Stomach smooth muscle (tissue), 2 donors: ENCODE measurements around the gene NAV3.

ENCODE experiments used
- H3K27ac ChIP-seq: one replicate; pipeline ENCODE4 v1.7.0; 2013; ENCODE audit warnings: mild to moderate bottlenecking, low read length, inconsistent platforms
- H3K27me3 ChIP-seq, 2 donors: one replicate each; pipeline ENCODE4 v1.7.0; 2013; ENCODE audit warnings: low read length in 2 of 2; ENCODE audit not compliant: insufficient read depth in 2 of 2, control insufficient read depth in 1 of 2
- H3K36me3 ChIP-seq, 2 donors: one replicate each; pipeline ENCODE4 v1.7.0; 2013; ENCODE audit warnings: low read length in 2 of 2; ENCODE audit not compliant: control insufficient read depth in 2 of 2, insufficient read depth in 2 of 2
- H3K4me1 ChIP-seq: one replicate; pipeline ENCODE4 v1.7.0; 2013; ENCODE audit warnings: low read length; ENCODE audit not compliant: control insufficient read depth, insufficient read depth
- H3K4me3 ChIP-seq, 2 donors: one replicate each; pipeline ENCODE4 v1.7.0; 2013; ENCODE audit warnings: low read length in 2 of 2
- H3K9ac ChIP-seq, 2 donors: one replicate each; pipeline ENCODE4 v1.7.0; 2013; ENCODE audit warnings: low read length in 2 of 2, mild to moderate bottlenecking in 1 of 2
- H3K9me3 ChIP-seq, 2 donors: one replicate each; pipeline ENCODE4 v1.7.0; 2013; ENCODE audit warnings: low read length in 2 of 2; ENCODE audit not compliant: control insufficient read depth in 2 of 2
- donor health status: healthy.
- donor health status: Pancreatic carcinoma.

NAV3 gene

DNA sequence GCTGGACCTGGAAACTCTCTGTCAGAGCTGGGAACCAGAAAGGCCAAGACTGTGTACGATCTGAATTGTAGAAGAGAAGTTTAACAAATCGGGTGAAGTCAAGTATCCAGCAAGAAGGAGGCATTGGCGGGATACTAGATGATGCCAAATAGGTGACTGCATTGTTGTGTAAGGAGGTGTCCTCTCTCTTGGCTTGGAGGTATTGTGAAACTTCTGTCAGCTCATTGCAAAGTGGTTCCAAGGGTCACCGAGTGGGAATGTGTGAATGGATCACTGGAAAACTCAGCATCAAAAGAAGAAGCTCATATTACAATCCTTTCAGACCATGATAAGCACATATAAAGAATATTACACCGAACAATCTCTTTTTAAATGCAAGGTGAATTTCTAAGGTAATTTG, 11.7 kb downstream of the NAV3 start:
- Histone ChIP-seq H3K4me3 (no peak overlapping the region), H3K9ac (no peak overlapping the region), H3K27me3 (no peaks in the 10 kb centered on the region), H3K27ac (no peak overlapping the region), H3K9me3 (no peaks in the 10 kb centered on the region), H3K4me1 (peaks cover 2% of the 10 kb centered on the region), H3K36me3 (no peaks in the 10 kb centered on the region)

GRCh38 chr12:77845831-77846230, 15.1 kb downstream of the NAV3 start:
- Histone ChIP-seq H3K27me3 (no peaks in the 10 kb centered on the region), H3K36me3 (no peaks in the 10 kb centered on the region), H3K27ac (no peak overlapping the region)

DNA sequence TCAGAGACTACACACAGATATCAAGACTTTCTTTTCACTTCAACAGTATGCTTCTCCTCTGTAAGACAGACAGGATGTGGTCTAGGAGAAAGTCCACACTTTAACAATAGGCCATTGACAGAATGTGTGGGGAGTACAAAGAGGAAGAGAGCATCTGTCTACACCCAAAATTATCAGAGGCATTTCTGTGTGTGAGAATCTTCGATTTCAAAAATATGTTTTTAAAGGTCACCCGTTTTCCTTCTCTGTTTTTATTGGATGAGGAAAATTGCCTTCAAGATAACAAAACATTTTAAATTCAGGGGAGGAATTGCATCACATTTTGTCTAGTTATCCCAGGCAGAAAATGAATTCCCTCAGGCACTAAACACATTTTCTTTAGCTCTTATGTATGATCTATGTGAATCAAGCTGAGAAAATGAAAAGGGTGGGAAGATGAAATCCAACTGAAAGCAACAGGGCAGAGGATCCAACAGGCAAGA, 16.4 kb downstream of the NAV3 start:
- Histone ChIP-seq H3K27ac (no peak overlapping the region), H3K9me3 (no peaks in the 10 kb centered on the region)

More at GRCh38 chr12:77845831-77846230, 15.1 kb downstream of the NAV3 start:
- no peaks in the 10 kb centered on the region for H3K9me3 ChIP-seq
- peaks cover 7% of the 10 kb centered on the region for H3K4me1 ChIP-seq
- no peak overlapping the region for H3K9ac ChIP-seq
- no peak overlapping the region for H3K4me3 ChIP-seq

GRCh38 chr12:77847680-77848431, 17.2 kb downstream of the NAV3 start:
- peak overlapping the region; percentile 9 to 16 for H3K4me3 ChIP-seq
- peaks cover 7% of the 10 kb centered on the region for H3K4me1 ChIP-seq
- no peaks in the 10 kb centered on the region for H3K9me3 ChIP-seq
- no peaks in the 10 kb centered on the region for H3K36me3 ChIP-seq
- peak overlapping the region; percentile 37 for H3K27ac ChIP-seq
- H3K27me3 ChIP-seq, result no peaks in the 10 kb centered on the region
- H3K9ac ChIP-seq, result no peak overlapping the region

More for the DNA sequence above, 16.4 kb downstream of the NAV3 start:
- Histone ChIP-seq H3K9ac (no peak overlapping the region), H3K4me3 (no peak overlapping the region), H3K36me3 (no peaks in the 10 kb centered on the region), H3K4me1 (peaks cover 7% of the 10 kb centered on the region), H3K27me3 (no peaks in the 10 kb centered on the region)

- peaks cover 7% of the 10 kb centered on the region for H3K4me1 ChIP-seq
Measured at GRCh38 chr12:77850129-77850528, 19.4 kb downstream of the NAV3 start.

DNA sequence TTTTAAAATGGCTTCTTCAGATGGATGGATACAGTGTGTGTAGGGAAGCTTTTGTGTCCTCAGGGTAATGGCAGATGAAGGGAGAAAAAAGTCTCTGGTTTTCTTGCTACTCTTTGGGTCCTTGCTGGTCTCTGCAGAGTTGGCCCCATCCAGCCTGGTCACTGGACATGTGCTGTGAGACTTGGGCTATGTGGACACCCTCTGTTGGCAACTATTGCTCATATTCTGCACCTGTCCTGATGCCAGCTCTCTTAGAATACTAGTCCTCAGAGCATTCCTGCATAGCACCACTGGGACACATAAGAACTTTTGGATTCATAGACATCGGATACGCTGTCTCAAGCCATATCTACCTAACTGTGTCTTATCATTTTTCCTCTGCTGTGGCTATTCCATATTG, 20.0 kb downstream of the NAV3 start:
- H3K27me3 ChIP-seq, result no peaks in the 10 kb centered on the region
- no peaks in the 10 kb centered on the region for H3K36me3 ChIP-seq
- H3K4me1 ChIP-seq, result peaks cover 7% of the 10 kb centered on the region
- H3K9me3 ChIP-seq, result no peaks in the 10 kb centered on the region
- no peak overlapping the region for H3K4me3 ChIP-seq
- H3K9ac ChIP-seq, result no peak overlapping the region
- H3K27ac ChIP-seq, result no peak overlapping the region

More at GRCh38 chr12:77850129-77850528, 19.4 kb downstream of the NAV3 start:
- Histone ChIP-seq H3K27ac (no peak overlapping the region), H3K27me3 (no peaks in the 10 kb centered on the region), H3K4me3 (no peak overlapping the region), H3K9me3 (no peaks in the 10 kb centered on the region), H3K9ac (no peak overlapping the region), H3K36me3 (no peaks in the 10 kb centered on the region)

DNA sequence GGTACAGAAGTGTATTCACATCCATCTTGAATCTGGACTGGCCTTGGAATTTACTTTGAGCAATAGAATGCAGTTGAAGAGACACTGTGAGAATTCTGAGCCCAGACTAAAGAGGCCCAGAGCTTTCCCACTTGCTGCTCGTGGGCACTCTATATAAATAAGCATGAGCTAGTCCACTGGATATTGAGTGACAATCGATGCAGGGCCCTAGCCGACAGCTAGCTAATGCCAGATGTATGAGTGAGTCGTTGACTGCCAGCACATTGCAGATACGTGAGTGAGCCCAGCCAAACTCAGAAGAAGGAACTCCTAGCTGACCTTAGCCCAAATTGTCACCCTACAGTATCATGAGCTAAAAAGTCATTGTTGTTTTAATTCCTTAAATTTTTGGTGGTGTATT, 24.9 kb downstream of the NAV3 start:
- Histone ChIP-seq H3K27me3 (no peaks in the 10 kb centered on the region), H3K4me1 (no peaks in the 10 kb centered on the region), H3K9ac (no peak overlapping the region), H3K4me3 (no peak overlapping the region), H3K9me3 (no peaks in the 10 kb centered on the region), H3K27ac (no peak overlapping the region), H3K36me3 (no peaks in the 10 kb centered on the region)

DNA sequence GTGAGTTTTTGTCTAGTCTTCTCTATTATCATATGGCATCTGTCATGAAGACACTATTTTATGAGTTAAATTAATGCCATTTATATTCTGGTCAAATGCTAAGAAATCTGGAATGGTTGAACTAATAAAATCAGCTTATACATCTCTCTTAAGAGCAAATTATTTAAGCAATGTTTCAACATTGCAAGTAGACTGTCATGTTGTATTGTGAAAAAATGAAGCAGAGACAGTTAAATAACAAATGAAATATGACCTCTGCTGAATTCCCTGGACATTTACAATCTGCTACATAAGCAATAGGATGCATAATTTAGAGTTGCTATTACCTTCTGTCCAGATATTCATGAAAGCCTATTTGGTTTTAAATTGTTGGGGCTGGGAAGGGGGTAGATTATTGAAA, 30.6 kb downstream of the NAV3 start:
- no peaks in the 10 kb centered on the region for H3K9me3 ChIP-seq
- no peak overlapping the region for H3K9ac ChIP-seq
- H3K27ac ChIP-seq, result no peak overlapping the region
- no peak overlapping the region for H3K4me3 ChIP-seq
- H3K27me3 ChIP-seq, result no peaks in the 10 kb centered on the region
- H3K4me1 ChIP-seq, result no peaks in the 10 kb centered on the region
- H3K36me3 ChIP-seq, result no peaks in the 10 kb centered on the region

- no peak overlapping the region for H3K4me3 ChIP-seq
- H3K9me3 ChIP-seq, result no peaks in the 10 kb centered on the region
- H3K4me1 ChIP-seq, result no peaks in the 10 kb centered on the region
- H3K9ac ChIP-seq, result no peak overlapping the region
- no peak overlapping the region for H3K27ac ChIP-seq
- no peaks in the 10 kb centered on the region for H3K27me3 ChIP-seq
- no peaks in the 10 kb centered on the region for H3K36me3 ChIP-seq
Measured at GRCh38 chr12:77865178-77865577, 34.5 kb downstream of the NAV3 start.

DNA sequence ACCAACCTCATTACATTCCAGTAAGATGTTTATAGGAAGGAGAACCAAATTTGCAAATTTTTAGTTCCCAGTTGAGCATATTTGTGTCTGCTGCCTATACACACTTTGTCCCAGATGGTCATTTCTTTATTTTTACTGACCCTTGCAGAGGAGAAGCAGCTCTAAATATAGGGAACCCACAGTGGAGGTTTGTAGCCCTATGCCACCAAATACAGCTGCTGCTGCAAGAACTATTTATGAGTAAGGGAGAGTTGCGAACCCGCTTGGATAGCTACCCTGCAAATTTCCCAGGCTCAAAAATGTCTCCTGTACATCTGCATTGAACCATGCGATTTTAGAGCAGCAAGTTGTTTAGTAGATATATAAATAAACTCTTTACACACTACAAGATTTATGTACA, 48.2 kb downstream of the NAV3 start:
- H3K4me3 ChIP-seq, result no peak overlapping the region
- H3K9me3 ChIP-seq, result no peaks in the 10 kb centered on the region
- no peaks in the 10 kb centered on the region for H3K36me3 ChIP-seq
- no peaks in the 10 kb centered on the region for H3K4me1 ChIP-seq
- H3K27ac ChIP-seq, result no peak overlapping the region
- no peaks in the 10 kb centered on the region for H3K27me3 ChIP-seq
- no peak overlapping the region for H3K9ac ChIP-seq

- Histone ChIP-seq H3K27me3 (no peaks in the 10 kb centered on the region), H3K9ac (no peak overlapping the region), H3K9me3 (no peaks in the 10 kb centered on the region), H3K27ac (no peak overlapping the region), H3K4me1 (no peaks in the 10 kb centered on the region), H3K4me3 (no peak overlapping the region), H3K36me3 (no peaks in the 10 kb centered on the region)
Measured at GRCh38 chr12:77882709-77883108, 52.0 kb downstream of the NAV3 start.
